ENCODE results near the gene WT1.

The WT1 gene

DNA sequence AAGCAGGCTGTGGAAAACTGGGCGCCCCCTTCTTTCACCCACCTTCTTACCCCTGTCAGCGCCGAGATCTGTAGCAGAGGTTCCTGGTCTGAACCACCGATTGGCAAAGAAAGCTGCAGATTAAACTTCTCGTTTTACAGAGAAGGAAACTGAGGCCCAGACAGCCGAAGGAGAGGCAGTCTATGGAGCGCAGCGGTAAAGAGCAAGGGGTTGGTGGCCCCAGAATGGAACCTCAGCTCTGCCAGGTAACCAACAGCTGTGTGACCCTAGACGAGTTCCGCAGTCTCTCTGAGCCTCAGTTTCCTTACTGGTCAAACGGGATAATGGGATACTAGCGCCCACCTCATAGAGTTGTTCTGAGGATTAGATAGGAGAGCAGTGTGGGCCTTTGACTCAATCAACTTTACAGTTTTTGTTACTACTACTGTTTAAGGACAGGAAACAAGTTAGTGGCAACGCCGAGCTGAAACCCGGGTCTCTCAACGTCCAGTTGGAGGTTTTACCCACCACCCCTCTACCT is 3.1 kb upstream of the WT1 start:
- DNase-seq, result no peak

DNA sequence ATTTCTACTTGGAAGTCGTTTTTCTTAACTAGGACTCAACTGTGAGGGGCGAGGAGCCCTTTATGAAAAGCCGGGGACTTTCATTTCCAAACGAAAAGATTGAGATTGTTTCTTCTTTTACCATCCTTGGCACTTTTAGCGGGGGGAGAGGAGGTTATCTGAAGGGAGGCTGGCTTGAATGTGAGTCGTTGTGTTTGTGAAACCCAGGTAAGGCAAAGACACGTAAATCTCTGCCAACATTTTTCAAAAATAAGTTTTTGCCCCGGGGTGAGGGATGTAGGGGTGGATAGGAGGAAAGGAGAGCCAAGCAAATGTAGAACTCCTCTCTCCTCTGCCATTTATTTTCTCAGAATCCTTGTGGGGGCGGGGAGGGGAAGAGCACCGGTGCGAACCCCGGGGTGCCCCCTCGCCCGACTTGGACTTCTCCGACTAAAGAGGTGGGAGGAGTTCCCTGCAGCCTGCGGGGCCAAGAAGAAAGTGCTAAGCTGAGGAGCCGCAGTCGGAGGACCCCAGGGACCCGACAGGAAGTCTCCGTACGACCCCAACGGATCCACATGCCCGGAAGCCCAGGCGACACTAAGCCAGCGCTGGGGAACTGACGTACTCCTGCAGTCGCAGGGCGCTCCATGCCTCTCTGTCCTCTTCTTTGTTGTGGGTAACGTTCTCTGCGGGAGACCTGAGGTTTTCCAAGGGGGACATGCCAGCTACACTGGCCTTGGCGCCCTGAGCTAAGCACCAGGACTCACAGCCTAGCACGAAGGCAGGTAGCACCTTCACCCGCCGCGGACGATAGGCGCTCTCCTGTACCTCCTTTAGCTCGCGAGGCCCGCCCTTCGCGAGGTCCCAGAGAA is 2.4 kb upstream of the WT1 start:
- no peak for DNase-seq

DNA sequence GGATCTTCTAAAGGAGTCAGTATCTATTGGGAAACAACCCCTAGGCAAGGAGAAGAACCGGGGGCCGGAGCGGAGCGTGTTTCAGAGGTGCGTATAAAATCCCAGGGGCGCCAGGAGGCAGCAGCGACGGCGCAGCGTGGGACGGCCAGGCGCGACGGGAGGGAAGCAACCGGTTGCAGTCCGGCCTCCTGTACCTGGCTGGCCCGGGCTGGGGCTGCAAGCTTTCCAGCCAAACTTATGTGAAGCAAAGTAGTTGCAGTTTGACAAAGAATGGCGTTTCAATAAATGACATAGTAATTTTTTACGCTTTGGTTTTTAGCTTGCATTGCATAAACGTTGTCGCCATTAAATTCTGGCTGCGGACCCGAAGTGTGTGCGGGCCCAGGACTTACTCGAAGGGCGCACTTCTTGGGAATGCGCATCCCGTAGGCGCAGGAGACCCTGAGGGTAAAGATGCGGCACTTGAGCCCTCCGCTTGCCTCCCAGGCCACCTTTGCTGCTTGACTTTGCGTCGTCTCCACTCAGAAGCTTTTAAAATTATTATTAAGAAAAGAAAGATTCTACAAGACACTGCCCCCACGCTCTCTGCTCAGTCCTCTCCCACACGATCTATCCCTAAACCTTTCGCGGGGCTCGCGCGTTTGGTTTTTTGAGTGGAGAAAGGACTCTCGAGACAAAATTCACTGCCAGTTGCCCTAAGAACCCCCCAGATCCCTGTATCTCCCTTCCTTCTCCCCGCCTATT is 1.6 kb upstream of the WT1 start:
- no peak for DNase-seq

- DNase-seq, result no peak
Observed at GRCh38 chr11:32435942-32436750, 807 bp upstream of the WT1 start.

- DNase-seq, result no peak
Observed at GRCh38 chr11:32435152-32435480, 223 bp downstream of the WT1 start.

DNA sequence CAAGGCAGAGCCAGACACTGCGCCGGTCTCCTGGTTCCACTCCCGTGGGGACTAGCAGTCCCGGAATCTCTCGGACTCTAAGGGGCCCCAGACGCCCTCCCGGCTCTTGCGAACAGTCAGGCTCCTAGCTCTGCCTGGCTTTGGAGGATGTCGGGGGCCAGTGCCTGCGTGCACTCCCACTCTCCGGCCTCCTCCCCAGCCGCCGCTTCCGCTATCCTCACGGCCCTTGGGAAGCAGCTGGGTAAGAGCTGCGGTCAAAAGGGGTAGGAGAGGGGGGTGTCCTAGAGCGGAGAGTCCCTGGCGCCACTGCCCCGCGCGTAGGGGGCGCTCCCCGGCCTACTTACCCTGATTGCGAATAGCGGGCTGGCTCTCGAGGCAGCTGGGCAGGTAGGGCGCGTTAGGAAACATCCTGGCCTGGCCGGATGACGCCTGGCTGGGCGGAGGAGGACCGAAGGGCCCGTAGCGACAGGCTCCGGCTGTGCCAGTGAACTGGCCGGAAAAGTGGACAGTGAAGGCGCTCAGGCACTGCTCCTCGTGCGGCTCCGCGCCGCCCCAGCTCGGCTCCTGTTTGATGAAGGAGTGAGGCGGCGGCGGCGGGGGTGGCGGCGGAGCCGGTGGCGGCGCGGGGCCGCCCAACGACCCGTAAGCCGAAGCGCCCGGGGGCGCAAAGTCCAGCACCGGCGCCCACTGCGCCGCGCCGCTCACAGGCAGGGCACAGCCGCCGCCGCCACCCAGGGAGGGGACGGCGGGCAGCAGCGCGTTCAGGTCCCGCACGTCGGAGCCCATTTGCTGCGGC is 785 bp downstream of the WT1 start:
- no peak for DNase-seq

- no peak for DNase-seq
Observed at GRCh38 chr11:32433914-32434355, 1.4 kb downstream of the WT1 start.

- DNase-seq, result no peak
Observed at GRCh38 chr11:32433101-32433913, 2.0 kb downstream of the WT1 start.

DNA sequence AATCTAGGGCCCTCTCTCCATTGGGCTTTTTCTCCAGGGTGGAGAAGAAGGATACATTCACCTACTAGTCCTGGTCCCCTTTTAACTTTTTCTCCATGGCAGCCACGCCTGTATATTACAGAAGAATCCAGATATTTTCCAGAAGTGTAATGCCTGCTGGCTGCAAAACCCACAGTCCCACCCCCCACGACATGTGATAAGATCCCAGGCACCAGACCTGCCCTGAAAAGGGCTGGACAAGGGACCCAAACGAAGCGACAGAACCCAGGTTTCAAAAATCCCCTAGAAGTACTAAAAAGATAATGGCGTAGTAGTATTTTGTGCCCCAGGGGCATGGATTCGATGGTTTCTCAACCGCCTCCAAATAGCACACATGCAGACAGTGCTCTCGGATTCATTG is 2.8 kb downstream of the WT1 start:
- no peak for DNase-seq

DNA sequence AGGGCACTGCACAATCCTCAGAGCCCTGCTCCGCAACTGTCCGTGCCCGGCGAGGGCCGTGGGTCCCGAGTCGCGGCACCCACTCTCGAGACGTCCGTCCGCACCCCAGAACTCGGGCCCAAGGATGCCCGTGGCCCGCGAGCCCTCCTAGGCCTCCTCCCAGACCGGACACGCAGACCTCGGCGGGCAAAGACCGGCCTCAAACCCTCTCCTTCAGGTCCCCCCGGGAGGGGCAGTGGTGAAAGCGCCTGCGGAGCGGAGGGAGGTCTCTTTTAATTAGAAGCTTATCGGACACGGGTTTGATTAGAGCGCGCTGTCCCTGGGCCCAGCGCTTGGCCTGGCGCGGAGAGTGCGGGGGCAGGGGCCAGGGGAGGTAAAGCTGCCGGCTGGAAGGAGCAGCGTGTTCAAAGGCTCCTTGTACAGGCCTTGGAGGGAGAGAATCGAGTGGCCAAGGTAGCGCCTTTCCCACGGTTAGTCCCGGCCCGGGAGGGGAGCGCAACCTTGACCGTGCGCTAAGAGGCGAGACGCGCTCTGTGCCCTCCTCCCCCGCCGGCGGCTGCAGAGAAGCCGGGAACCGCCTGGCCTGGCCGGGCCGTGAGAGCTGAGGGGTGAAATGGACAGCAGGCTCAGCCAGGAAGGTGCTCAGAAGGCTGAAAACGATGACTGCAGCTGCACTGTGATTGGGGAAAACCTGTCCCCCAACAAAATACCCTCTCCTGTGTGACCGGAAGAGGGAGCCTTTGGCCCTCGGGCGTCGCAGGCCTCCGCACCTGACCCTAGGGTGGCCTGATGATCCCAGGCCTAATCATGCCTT is 4.6 kb downstream of the WT1 start:
- no peak for DNase-seq

- no peak for DNase-seq
Observed at GRCh38 chr11:32429477-32429876, 5.9 kb downstream of the WT1 start.

DNA sequence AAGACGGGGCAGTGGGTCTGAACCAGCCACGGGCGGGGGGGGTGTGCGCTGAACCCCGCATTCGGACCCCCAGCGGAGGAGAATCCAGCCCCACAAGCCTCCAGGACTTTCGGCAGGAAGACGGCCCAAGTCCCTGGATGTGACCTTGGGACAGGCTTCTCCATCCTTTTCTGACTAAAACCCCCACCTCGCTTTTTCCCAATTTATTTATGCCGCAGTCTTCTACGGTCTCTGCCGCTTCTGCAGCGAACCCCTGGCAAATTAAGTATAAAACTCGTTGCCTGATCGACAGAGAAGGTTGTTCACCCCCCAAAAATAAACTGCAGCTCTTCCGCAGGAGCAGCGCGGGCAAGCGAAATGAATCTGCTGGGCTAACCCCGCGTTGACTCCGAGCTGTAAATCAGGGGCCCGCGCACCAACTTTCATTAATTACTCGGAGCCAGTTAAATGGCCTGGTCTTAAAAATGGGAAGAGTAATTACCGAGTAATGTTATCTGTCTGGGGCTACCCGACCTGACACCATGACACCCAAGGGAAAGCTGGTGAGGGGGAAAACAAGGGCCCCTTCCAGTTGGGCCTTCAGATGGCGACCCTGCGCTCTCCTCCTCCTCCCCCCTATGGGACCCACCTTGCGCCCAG is 6.6 kb downstream of the WT1 start:
- no peak for DNase-seq

- DNase-seq, result no peak
Observed at GRCh38 chr11:32427935-32428664, 7.2 kb downstream of the WT1 start.

GRCh38 chr11:32427616-32427934 is 7.8 kb downstream of the WT1 start:
- no peak for DNase-seq

GRCh38 chr11:32426819-32427615 is 8.3 kb downstream of the WT1 start:
- no peak for DNase-seq

DNA sequence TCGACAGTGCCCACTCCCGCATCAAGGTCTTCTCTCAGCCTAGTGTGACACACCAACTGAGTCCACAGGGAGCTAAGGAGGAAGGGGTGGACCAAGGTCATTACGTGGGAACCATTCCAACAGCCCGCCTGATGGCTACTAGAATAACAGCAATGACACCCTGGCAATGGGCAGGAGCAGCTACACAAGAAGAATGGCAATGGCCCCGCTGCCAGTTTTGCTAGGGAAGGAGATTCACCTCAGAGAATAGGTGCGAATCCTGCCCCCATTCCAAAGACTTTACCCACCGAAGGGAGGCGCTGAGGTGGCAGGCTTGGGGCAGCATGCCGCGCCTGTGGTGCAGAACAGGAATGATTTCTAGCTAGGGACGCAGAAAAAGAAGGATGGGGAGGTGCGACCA is 9.1 kb downstream of the WT1 start:
- no peak for DNase-seq

DNA sequence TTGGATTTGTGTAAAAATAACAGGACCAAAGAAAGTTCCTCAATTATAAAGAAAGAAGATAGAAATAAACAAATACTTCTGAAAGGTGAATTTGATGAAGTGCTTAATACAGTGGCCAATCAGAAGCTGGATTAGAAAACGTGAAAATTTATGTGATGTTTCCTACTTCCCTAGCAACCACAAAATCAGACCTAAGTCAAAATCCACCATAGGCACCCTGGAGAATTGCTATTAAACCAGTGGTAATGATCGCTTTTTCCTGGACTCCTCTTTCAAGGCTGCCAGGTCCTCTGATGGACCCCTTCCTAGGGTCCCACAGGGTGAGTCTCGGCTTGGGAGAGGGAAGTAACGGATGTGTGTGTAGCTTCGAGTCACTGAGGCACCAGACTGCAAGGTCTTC is 9.6 kb downstream of the WT1 start:
- no peak for DNase-seq

GRCh38 chr11:32422545-32422944 is 12.8 kb downstream of the WT1 start:
- no peak for DNase-seq

GRCh38 chr11:32421992-32422391 is 13.3 kb downstream of the WT1 start:
- no peak for DNase-seq

Measured in stimulated activated CD4-positive, alpha-beta T cell treated with anti-CD3 and anti-CD28 coated beads, Interleukin-4, amount 100 ng/mL, for 1 hour (primary cell).